IPS-NIHi7 (cell line): ENCODE measurements around the gene CYP2W1.

Experiments used
- DNase-seq: peaks from one replicate; pipeline ENCODE4 v3.0.0; 2012; ENCODE audit warnings: mixed read lengths; ENCODE audit errors: extremely low spot score

Gene CYP2W1

GRCh38 chr7:1015196-1016121, 32.5 kb downstream of the CYP2W1 start:
- no peak for DNase-seq

DNA sequence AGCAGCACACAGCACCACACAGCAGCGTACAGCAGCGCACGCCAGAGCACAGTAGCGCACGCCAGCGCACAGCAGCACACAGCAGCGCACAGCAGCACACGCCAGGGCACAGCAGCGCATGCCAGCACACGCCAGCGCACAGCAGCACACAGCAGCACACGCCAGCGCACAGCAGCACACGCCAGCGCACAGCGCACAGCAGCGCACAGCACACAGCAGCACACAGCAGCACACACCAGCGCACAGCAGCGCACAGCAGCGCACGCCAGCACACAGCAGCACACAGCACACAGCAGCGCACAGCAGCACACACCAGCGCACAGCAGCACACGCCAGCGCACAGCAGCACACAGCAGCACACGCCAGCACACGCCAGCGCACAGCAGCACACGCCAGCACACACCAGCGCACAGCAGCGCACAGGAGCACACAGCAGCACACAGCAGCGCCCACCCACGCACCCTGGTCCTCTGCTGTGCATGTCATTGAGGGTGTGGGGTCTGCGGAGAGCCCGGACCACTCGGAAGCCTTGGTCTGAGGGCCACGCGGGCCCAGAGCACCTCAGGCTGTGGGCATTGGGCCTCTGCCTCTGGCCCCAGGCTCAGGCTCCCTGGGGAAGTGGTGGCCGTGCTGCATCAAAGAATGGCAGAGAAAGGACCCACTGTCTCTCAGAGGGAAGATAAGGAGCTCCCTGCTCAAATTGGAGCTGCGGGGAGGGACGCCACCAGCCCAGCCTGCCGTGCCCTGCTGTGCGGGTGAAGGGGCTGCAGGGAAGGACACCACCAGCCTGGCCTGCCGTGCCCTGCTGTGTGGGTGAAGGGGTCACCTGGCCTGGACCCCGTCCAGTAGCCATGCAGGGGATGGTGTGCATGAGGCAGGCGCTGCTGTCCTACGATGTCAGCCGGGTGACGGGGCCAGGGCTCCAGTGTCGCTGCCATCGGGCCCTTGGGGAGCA, 33.9 kb downstream of the CYP2W1 start:
- DNase-seq = no peak

DNA sequence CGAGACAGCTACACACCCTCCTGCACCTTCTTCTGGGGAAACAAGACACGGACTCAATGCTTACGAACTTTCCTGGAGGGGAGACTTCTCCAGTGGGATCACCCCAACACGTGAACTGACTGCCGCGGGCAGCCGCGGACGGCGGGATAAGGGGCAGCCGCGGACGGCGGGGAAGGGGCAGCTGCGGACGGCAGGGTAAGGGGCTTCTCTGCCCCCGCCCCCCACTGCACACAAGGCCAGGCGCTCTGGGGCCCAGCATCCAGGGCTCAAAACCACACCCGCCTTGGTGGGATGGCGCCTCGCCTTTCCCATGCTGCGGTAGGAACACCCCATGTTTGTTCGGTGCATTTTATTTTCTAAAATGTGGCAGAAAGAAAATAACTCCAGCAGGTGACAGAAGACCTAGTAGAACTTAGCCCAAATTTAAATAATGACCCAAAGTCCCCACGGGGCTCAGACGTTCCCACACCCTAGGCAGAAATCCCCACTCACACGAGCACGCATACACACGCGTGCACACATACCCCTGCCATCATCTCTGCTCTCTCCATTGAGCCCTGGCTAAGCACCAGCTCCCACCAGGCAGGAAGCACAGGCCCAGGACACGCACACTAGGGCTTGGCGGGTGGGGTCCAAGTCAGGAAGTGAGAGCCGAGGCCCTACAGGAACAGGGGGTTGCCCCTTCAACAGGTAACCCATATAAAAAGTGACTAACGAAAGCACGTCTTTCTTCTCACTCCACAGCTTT, 34.8 kb downstream of the CYP2W1 start:
- DNase-seq = no peak

GRCh38 chr7:1018334-1018695, 35.3 kb downstream of the CYP2W1 start:
- DNase-seq = no peak

DNA sequence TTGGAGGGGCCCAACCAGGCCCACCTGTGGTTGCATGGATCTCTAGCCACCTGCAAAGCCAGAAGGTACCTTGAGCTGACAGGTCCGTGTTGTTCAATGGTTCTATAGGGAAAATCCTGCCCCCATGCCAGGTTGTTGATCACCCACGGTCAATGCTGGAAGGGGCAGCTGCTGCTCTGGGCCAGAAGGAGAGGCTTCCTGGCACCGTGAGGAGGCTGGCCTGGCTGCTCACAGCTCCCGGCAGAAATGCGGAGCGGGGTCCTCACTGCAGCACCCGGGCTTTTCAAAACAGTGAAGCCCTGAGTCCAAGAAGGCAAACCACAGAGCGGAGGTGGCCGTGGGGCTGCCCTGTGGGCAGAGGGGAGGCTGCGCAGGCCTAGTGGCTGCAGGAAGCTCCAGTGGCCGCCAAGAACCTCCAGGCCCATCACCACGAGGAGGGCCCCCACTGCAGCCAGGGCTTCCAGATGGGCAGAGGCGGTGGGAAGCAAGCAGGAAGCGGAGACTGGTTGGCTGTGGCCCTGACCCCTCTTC, 36.3 kb downstream of the CYP2W1 start:
- no peak for DNase-seq

DNA sequence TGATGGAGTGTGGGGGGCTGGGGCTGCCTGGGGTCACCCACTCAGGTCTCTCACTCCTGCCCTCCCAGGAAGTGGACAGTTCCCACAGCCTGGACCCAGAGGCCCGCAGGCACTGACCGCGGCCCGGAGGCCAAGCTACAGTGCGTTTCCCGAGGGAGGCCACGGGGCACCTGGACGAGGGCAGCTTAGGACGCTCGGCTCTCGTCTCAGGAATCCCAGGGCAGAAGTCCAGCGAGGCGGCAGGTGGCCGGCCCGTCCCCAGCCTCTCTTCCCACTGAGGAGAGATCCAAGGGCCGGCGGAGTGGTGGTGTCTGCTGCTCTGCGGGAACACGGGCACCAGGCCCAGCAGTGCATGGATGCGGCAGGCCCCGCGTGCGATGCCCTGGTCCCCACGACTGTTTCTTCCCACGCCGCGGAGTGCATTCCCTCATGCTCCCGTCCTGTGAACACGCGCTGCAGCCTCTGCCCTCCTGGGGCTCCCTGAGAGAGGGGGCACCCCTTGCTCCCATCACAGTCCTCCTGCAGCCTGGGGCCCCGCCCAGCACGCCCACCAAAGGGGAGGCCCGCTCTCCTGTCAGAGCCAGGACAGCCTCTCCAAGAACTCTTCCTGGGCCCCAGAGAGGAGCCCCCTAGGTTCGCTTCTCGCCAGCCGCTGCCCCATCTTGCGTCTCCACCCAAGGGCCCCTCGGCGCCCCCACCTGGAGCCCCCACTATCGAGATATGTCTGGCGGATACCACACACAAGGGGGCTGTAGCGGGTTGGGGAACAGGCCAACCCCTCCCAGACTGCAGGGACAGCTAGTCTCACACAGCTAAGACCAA, 37.0 kb downstream of the CYP2W1 start:
- no peak for DNase-seq

DNA sequence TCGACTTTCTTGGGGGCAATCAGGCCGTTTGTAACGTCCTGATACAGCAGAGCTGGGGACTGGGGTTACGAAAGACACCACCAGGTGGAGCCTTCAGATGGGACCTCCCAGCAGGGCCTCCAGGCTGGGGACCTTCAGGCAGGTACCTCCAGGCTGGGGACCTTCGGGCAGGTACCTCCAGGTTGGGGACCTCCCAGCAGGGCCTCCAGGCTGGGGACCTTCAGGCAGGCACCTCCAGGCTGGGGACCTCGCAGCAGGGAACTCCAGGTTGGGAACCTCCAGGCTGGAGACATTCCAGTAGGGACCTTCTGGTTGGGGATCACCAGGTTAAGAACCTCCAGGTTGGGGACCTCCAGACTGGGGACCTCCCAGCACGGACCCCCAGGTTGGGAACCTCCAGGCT, 37.9 kb downstream of the CYP2W1 start:
- DNase-seq = no peak

GRCh38 chr7:1021366-1021765, 38.4 kb downstream of the CYP2W1 start:
- DNase-seq = no peak

DNA sequence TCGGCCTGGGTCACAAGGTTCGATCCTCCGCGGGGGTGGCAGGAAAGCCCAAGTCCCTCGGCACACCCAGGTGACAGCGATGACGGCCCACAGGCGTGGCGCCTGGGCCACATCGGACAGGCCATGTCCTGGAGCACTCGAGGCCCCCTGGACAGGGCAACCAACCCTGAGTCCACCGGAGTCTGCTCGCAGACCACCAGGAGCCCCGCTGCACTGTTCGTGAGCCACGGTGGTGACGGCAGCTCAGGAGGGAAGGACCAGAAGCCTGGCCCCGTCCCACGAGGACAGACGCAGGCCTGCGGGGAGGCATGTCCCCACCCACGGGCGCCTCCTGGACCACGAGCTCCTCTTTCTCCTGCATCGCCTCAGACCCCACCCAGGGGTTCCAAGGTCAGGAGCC, 39.0 kb downstream of the CYP2W1 start:
- no peak for DNase-seq

GRCh38 chr7:1022356-1022755, 39.4 kb downstream of the CYP2W1 start:
- no peak for DNase-seq

GRCh38 chr7:1022801-1023465, 40.0 kb downstream of the CYP2W1 start:
- no peak for DNase-seq

DNA sequence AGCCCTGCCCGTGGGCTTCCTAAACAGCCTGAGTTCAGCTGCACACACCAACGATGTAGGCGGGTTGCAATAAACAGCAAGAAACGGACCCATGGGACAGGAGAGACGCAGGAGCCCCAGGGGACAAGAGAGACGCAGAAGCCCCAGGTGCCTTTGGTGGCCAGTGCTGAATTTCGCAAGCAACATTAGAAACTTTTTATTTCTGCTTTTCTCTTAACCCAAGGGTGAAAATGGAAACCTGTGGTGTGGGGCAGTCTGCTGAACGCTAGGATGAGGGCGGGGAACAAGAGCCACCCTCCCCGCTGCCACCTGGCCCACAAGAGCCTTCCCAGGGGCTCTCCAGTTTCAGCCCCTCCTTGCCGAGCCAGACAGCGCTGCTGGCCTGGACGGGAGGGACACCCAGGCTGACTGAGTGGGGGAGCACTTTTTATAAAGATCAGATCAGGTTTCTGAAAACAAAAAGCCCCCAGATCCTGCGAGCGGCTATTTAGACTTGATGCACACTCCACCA, 41.4 kb downstream of the CYP2W1 start:
- DNase-seq = no peak

DNA sequence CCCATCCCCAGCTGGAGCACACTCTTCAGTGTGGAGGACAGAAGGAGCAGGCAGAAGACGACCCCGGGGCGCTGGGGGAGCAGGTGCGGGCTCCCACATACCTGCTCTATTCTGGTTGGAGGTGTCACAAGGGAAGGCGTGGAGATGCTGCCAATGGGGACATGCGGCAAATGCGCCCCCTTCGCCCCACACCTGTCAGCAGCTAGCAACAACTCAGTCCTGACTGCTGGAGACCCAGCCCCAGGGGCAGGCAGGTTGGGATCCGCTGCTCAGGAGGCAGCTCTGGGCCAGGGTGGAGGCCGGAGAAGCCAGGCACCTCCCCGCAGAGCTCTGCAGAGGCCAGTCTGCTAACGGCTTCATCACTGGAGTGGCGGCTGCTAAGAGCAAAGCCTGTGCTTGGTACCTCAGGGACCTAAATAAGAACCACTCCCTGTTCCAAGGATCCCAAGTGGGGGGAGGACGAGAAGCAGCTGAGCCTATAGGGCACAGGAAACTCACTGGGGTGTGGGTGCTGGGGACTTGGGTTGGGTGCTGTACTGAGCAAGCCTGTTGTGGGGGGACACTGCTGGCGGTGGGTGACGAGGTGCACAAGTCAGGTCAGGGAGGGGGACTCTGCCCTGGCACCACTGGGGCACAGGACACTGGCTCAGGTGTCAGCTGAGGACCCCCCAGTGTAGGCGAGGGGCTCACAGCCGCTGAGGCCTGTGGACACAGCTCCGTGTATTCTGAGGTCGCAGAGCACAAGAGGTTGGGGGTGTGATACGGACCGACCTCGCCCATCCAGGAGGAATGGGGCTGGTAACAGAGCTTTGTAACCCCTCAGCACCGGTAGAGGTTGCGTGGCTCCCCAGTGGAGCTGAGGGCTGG, 42.1 kb downstream of the CYP2W1 start:
- no peak for DNase-seq

DNA sequence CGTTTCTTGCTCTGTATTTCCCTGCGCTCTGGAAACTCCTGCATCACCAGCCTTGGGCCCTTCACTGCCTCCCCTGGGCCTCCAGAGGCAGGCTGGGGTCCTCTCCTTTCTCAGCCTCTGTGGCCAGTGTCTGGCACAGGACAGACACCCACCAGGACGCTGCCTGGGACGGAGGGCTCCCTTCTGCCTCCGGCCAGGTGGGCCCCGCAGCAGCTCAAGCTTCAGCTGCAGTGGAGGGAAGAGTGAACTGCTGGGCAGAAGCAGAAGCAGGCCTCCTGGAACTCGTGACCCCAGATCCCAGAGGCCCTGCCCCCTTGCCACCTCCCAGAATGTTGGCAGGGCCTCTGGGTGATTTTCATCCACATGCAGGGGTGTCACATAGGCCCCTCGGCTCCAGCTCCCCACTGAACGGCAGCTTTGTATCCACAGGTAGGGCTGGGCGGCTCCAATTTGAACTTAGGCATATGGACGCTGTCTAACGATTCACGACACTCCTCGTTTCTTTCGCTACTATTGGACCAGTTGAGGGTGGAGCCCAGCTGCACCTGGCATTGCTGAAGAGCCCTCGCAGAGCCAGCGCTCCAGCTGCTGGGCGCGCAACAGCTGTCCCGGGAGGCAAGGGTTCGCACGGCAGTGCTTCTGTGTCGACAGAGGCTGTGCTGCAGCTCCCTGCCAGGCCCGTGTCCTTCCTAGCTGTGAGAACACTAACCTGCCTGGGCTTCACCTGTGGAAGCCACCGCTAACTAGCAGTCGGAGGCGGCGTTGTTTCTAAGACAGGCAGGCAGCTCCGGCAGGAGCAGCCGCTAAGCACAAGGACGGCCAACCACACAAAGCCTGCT, 43.0 kb downstream of the CYP2W1 start:
- DNase-seq = no peak

- DNase-seq = no peak
Measured at GRCh38 chr7:1026721-1027161, 43.8 kb downstream of the CYP2W1 start.

GRCh38 chr7:1027242-1028043, 44.5 kb downstream of the CYP2W1 start:
- peak; percentile 63 for DNase-seq
